HFFc6 (cell line): ENCODE measurements around the gene LUZP2. TPM values are rescaled to one million over a fixed set of nuclear protein-coding genes. Genes with fewer than 3 reads are reported as not detected.

Experiments used
- DNase-seq: peaks from one replicate; pipeline ENCODE4 v3.0.0-alpha.2; 2018
- H3K27ac Mint-ChIP-seq: 2 replicates; pipeline ENCODE4 v1.8.0; 2020; ENCODE audit warnings: mild to moderate bottlenecking, mixed read lengths
- H3K27me3 Mint-ChIP-seq: 2 replicates; pipeline ENCODE4 v1.8.0; 2021; ENCODE audit warnings: mild to moderate bottlenecking, moderate library complexity, mixed read lengths; ENCODE audit not compliant: insufficient read depth
- H3K36me3 Mint-ChIP-seq: 2 replicates; pipeline ENCODE4 v1.8.0; 2021; ENCODE audit warnings: low read depth, mixed read lengths
- H3K4me1 Mint-ChIP-seq: 2 replicates; pipeline ENCODE4 v1.8.0; 2020; ENCODE audit warnings: low read depth, mixed read lengths
- H3K4me3 Mint-ChIP-seq: 2 replicates; pipeline ENCODE4 v1.8.0; 2020; ENCODE audit warnings: mild to moderate bottlenecking, moderate library complexity, mixed read lengths
- H3K9me3 Mint-ChIP-seq: 2 replicates; pipeline ENCODE4 v1.8.0; 2020; ENCODE audit warnings: mild to moderate bottlenecking, mixed read lengths
- total RNA-seq, 6 experiments: library from RNA; stranded (reverse); fragmentation: NEBNext Ultra II Directional; extraction: Animal tissue kit (Norgen Biotek cat#: 25700); gene quantifications; 2 replicates in 1 of 6; 3 replicates in 5 of 6; pipeline ENCODE4 v1.2.3, GENCODE V29; 2021
- TF ChIP-seq, protein P1 (sequence below): fragments of 200-600 bp; sonication (generic); IDR thresholded peaks from 2 replicates; pipeline ENCODE4 v1.5.0; 2021; ENCODE audit warnings: antibody characterized with exemption, mild to moderate bottlenecking

The LUZP2 gene
- total RNA-seq, 6 experiments from 2014 or later: not detected

DNA sequence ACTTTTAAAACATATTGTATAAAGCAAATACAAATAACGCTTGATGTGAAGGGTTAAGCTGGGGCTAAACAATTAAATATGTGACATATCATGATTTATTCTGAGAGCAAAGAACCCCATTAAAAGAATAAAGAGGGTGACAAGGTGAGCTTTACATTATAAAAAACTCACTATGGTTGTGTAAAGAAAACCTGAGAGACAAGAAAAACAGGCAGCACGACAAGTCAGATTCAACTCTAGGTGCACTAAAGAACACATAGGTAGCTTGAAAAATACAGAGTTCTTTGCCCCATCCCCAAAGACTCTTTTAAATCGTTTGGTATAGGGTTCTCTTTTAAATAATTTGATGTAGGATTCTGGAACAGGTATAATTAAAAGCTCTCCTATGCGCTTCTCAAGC, 63.5 kb downstream of the LUZP2 start:
- H3K9me3 Mint-ChIP-seq: no peaks in the 10 kb centered on the region; the same call in 1 of the 2 replicates
- H3K4me1 Mint-ChIP-seq: no peaks in the 10 kb centered on the region
- no peak overlapping the region for H3K4me3 Mint-ChIP-seq
- no peaks in the 10 kb centered on the region for H3K27me3 Mint-ChIP-seq
- TF ChIP-seq, protein P1, sequence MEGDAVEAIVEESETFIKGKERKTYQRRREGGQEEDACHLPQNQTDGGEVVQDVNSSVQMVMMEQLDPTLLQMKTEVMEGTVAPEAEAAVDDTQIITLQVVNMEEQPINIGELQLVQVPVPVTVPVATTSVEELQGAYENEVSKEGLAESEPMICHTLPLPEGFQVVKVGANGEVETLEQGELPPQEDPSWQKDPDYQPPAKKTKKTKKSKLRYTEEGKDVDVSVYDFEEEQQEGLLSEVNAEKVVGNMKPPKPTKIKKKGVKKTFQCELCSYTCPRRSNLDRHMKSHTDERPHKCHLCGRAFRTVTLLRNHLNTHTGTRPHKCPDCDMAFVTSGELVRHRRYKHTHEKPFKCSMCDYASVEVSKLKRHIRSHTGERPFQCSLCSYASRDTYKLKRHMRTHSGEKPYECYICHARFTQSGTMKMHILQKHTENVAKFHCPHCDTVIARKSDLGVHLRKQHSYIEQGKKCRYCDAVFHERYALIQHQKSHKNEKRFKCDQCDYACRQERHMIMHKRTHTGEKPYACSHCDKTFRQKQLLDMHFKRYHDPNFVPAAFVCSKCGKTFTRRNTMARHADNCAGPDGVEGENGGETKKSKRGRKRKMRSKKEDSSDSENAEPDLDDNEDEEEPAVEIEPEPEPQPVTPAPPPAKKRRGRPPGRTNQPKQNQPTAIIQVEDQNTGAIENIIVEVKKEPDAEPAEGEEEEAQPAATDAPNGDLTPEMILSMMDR: no peak
- no peak overlapping the region for H3K27ac Mint-ChIP-seq
- no peak for DNase-seq
- no peaks in the 10 kb centered on the region for H3K36me3 Mint-ChIP-seq

DNA sequence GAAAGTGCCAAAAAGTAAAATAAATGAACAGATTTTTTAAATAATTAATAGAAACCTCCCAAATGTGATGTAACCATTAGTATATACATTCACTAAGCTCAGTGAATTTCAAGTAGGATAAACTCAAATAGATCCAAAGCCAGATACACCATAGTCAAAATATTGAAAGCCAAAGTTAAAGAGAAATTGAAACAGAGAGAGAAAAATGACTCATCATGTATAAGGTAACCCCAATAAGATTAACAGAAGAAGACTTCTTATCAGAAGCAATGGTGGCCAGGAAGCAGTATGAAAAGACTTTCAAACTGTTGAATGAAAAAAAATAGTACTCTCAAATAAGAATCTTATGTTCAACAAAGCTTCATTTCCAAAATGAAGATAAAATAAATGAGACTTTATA, 70.5 kb downstream of the LUZP2 start:
- Mint-ChIP-seq H3K4me1 (no peaks in the 10 kb centered on the region), H3K27me3 (no peaks in the 10 kb centered on the region)

DNA sequence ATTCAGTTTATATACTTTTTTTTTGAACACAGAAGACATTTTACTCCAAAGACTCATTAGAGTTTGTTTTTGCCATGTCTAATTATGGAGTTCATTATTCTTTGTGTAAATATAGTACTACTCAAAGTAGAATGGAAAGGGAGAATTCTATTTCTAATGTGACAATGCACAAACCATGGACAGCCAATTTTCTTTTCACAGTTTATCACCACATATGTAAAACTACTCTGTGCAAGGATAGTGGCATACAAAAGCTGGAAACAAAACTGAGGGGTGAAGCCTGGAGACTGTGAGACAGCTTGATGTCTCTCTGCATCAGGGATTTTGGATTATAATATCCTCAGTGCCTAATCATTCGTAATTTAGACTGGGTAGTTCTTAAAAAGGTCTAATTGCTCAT, 75.5 kb downstream of the LUZP2 start:
- no peak overlapping the region for H3K4me3 Mint-ChIP-seq
- H3K27ac Mint-ChIP-seq: no peak overlapping the region
- TF ChIP-seq, protein P1: no peak
- H3K9me3 Mint-ChIP-seq: no peaks in the 10 kb centered on the region
- no peak for DNase-seq
- no peaks in the 10 kb centered on the region for H3K36me3 Mint-ChIP-seq
- H3K4me1 Mint-ChIP-seq: peaks cover 6% of the 10 kb centered on the region; the same call in 1 of the 2 replicates
- H3K27me3 Mint-ChIP-seq: no peaks in the 10 kb centered on the region

More for the DNA sequence above, 70.5 kb downstream of the LUZP2 start:
- no peak for DNase-seq
- TF ChIP-seq, protein P1: no peak
- Mint-ChIP-seq H3K27ac (no peak overlapping the region), H3K9me3 (no peaks in the 10 kb centered on the region), H3K36me3 (no peaks in the 10 kb centered on the region), H3K4me3 (no peak overlapping the region)

DNA sequence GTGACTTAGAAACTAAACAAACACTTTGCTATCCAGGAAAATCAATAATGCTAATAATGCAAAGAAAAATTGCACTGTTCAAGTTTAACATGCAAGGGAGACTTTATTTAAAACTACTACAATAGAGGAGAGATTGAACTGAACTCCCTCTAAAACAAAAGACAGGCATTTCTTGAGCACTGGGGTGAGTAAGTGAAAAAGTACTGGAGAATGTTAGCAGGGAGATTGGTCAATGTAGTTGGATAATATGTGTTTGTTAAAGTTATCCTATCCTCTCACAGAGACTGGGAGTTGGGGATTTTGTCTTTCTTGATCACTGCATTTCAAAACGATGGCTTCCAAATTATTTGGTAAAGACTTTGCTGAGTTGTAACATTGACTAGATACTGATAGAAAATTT, 77.6 kb downstream of the LUZP2 start:
- DNase-seq: no peak
- no peak overlapping the region for H3K4me3 Mint-ChIP-seq
- no peaks in the 10 kb centered on the region for H3K9me3 Mint-ChIP-seq
- TF ChIP-seq, protein P1: no peak
- no peaks in the 10 kb centered on the region; the same call in 1 of the 2 replicates for H3K27me3 Mint-ChIP-seq
- H3K27ac Mint-ChIP-seq: no peak overlapping the region
- H3K36me3 Mint-ChIP-seq: no peaks in the 10 kb centered on the region
- H3K4me1 Mint-ChIP-seq: peaks cover 6% of the 10 kb centered on the region; the same call in 1 of the 2 replicates

DNA sequence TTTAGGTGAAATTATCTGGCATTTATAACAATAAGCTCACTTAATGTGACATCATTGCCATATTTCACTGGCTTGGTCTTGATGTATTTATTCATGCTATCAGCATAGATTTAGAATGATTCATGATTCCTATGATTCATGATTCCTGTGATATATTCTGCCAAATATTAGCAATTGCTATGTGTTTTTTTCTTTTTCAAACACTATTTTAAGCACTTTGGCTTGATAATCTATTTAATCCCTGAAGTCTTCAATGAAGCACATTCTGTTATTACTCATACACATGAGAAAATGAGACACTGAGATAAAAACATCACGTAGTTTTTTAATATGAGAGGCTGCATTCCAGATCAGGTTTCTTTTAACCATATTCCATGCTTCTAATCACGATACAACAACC, 78.5 kb downstream of the LUZP2 start:
- Mint-ChIP-seq H3K27ac (no peak overlapping the region), H3K9me3 (no peaks in the 10 kb centered on the region), H3K4me3 (no peak overlapping the region; the same call in 1 of the 2 replicates), H3K4me1 (peaks cover 6% of the 10 kb centered on the region; the same call in 1 of the 2 replicates), H3K36me3 (no peaks in the 10 kb centered on the region), H3K27me3 (no peaks in the 10 kb centered on the region; the same call in 1 of the 2 replicates)
- DNase-seq: no peak
- TF ChIP-seq, protein P1: no peak

DNA sequence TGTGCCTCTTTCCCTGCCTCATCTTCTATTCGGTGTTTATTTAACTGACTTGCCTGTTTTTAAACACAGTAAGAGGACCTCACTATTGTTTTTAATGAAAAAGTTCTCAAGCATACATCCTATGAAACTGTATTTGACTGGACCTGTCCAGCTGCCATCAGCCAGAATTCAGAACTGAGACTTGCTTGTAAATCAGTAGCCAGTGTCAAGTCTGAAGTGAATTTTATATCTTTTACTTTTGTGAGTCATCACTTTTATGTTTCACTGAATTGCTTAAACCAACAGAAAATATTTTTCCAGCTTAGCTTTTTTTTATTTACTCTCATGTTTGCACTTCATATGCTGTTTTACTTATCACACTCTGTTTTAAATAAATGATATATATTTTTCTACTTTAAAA, 88.3 kb downstream of the LUZP2 start:
- Mint-ChIP-seq H3K9me3 (peaks cover 9% of the 10 kb centered on the region; the same call in 1 of the 2 replicates), H3K36me3 (no peaks in the 10 kb centered on the region), H3K4me1 (peaks cover 11% of the 10 kb centered on the region; the same call in 1 of the 2 replicates), H3K27me3 (no peaks in the 10 kb centered on the region), H3K27ac (no peak overlapping the region), H3K4me3 (no peak overlapping the region)
- no peak for DNase-seq
- TF ChIP-seq, protein P1: no peak
